Astrocyte (in vitro differentiated cells and primary cell): ENCODE results near the gene LRMDA. TPM values are rescaled to one million over a fixed set of nuclear protein-coding genes. Genes with fewer than 3 reads are reported as not detected.

ENCODE experiments used
- DNase-seq: peaks from one replicate; pipeline ENCODE4 v3.0.0-alpha.2; 2010; ENCODE audit warnings: low read depth
- FAIRE-seq: peaks from 2 replicates; lab custom pipeline; 2011; peaks lifted over from hg19 to GRCh38; lab: Jason Lieb, UNC
- H2AFZ ChIP-seq: 2 replicates; pipeline ENCODE4 v1.6.0; 2012; ENCODE audit warnings: low read depth, low read length, inconsistent platforms
- H3K27ac ChIP-seq: 2 replicates; pipeline ENCODE4 v1.5.1; 2011; ENCODE audit warnings: low read depth, low read length, inconsistent platforms
- H3K27me3 ChIP-seq: 2 replicates; pipeline ENCODE4 v1.6.0; 2011; ENCODE audit warnings: low read length, inconsistent platforms; ENCODE audit not compliant: insufficient read depth
- H3K36me3 ChIP-seq: 2 replicates; pipeline ENCODE4 v1.5.1; 2011; ENCODE audit warnings: low read length, inconsistent platforms; ENCODE audit not compliant: insufficient read depth
- H3K4me1 ChIP-seq: 2 replicates; pipeline ENCODE4 v1.5.1; 2011; ENCODE audit warnings: low read length, inconsistent platforms; ENCODE audit not compliant: insufficient read depth
- H3K4me2 ChIP-seq: 2 replicates; pipeline ENCODE4 v1.6.0; 2012; ENCODE audit warnings: low read length, inconsistent platforms
- H3K4me3 ChIP-seq: 2 replicates; pipeline ENCODE4 v1.5.1; 2011; ENCODE audit warnings: low read depth, mild to moderate bottlenecking, low read length, inconsistent platforms; ENCODE audit not compliant: insufficient read depth
- H3K79me2 ChIP-seq: 2 replicates; pipeline ENCODE4 v1.6.0; 2012; ENCODE audit warnings: mild to moderate bottlenecking, low read length, inconsistent platforms; ENCODE audit not compliant: insufficient read depth
- H3K9ac ChIP-seq: 2 replicates; pipeline ENCODE4 v1.6.0; 2012; ENCODE audit warnings: mild to moderate bottlenecking, low read length, inconsistent platforms
- H3K9me3 ChIP-seq: 2 replicates; pipeline ENCODE4 v1.5.1; 2012; ENCODE audit warnings: low read depth, mild to moderate bottlenecking, low read length, inconsistent platforms; ENCODE audit not compliant: insufficient read depth
- H4K20me1 ChIP-seq: 2 replicates; pipeline ENCODE4 v1.6.0; 2012; ENCODE audit warnings: low read length, inconsistent platforms; ENCODE audit not compliant: insufficient read depth
- H3K27ac Mint-ChIP-seq: one replicate; pipeline ENCODE4 v1.8.0; 2021; ENCODE audit warnings: mild to moderate bottlenecking, mixed read lengths; ENCODE audit not compliant: unreplicated experiment
- H3K27me3 Mint-ChIP-seq: one replicate; pipeline ENCODE4 v1.8.0; 2021; ENCODE audit warnings: low read depth, mixed read lengths; ENCODE audit not compliant: unreplicated experiment
- H3K36me3 Mint-ChIP-seq: one replicate; pipeline ENCODE4 v1.8.0; 2021; ENCODE audit warnings: low read depth, mixed read lengths; ENCODE audit not compliant: unreplicated experiment
- H3K4me1 Mint-ChIP-seq: one replicate; pipeline ENCODE4 v1.8.0; 2021; ENCODE audit warnings: low read depth, mixed read lengths; ENCODE audit not compliant: unreplicated experiment
- H3K4me3 Mint-ChIP-seq: one replicate; pipeline ENCODE4 v1.8.0; 2021; ENCODE audit warnings: mild to moderate bottlenecking, moderate library complexity, mixed read lengths; ENCODE audit not compliant: unreplicated experiment
- H3K9me3 Mint-ChIP-seq: one replicate; pipeline ENCODE4 v1.8.0; 2021; ENCODE audit warnings: mild to moderate bottlenecking, mixed read lengths; ENCODE audit not compliant: unreplicated experiment
- CTCF ChIP-seq: IDR thresholded peaks from 2 replicates; pipeline ENCODE4 v1.5.1; 2011; ENCODE audit warnings: low read depth, mild to moderate bottlenecking, inconsistent platforms, low read length, moderate library complexity; ENCODE audit not compliant: insufficient read depth
- EZH2 ChIP-seq: IDR thresholded peaks from 2 replicates; pipeline ENCODE4 v1.6.1; 2012; ENCODE audit warnings: mild to moderate bottlenecking, low read length, inconsistent platforms; ENCODE audit not compliant: insufficient read depth
- total RNA-seq: library from RNA; stranded (reverse); gene quantifications from 2 replicates; pipeline ENCODE4 v1.2.1, GENCODE V29; 2021

Gene LRMDA
- total RNA-seq, 1 donor from 2014 or later, result 2.7 TPM

GRCh38 chr10:75575940-75576339 lies 144.5 kb downstream of the LRMDA start:
- FAIRE-seq (no peak), DNase-seq (no peak)
- H3K27me3 ChIP-seq, result no peaks in the 10 kb centered on the region
- TF ChIP-seq EZH2, result no peak
- no peak for TF ChIP-seq CTCF
- Mint-ChIP-seq H3K4me1 (no peaks in the 10 kb centered on the region), H3K4me3 (no peak overlapping the region), H3K27me3 (peaks cover 2% of the 10 kb centered on the region), H3K27ac (no peak overlapping the region), H3K9me3 (peaks cover 29% of the 10 kb centered on the region), H3K36me3 (peaks cover 2% of the 10 kb centered on the region)
- no peak overlapping the region for H2AFZ ChIP-seq
- peaks cover 5% of the 10 kb centered on the region for H3K9me3 ChIP-seq
- no peaks in the 10 kb centered on the region for H3K79me2 ChIP-seq
- H3K9ac ChIP-seq, result no peak overlapping the region
- H4K20me1 ChIP-seq, result no peaks in the 10 kb centered on the region
- no peaks in the 10 kb centered on the region for H3K4me1 ChIP-seq
- H3K27ac ChIP-seq, result no peak overlapping the region
- no peaks in the 10 kb centered on the region for H3K36me3 ChIP-seq
- no peak overlapping the region for H3K4me3 ChIP-seq
- H3K4me2 ChIP-seq, result no peak overlapping the region

- peaks cover 37% of the 10 kb centered on the region for H3K9me3 Mint-ChIP-seq
- Histone ChIP-seq H3K79me2 (no peaks in the 10 kb centered on the region), H3K9me3 (peaks cover 4% of the 10 kb centered on the region), H3K4me2 (no peak overlapping the region), H3K4me3 (no peak overlapping the region), H4K20me1 (no peaks in the 10 kb centered on the region), H3K9ac (no peak overlapping the region), H2AFZ (no peak overlapping the region), H3K36me3 (no peaks in the 10 kb centered on the region), H3K27ac (no peak overlapping the region), H3K4me1 (no peaks in the 10 kb centered on the region), H3K27me3 (no peaks in the 10 kb centered on the region)
- no peak for DNase-seq
- no peaks in the 10 kb centered on the region for H3K36me3 Mint-ChIP-seq
- no peak for FAIRE-seq
- TF ChIP-seq CTCF (no peak), EZH2 (no peak)
- no peak overlapping the region for H3K4me3 Mint-ChIP-seq
- no peaks in the 10 kb centered on the region for H3K4me1 Mint-ChIP-seq
- no peak overlapping the region for H3K27ac Mint-ChIP-seq
- peaks cover 10% of the 10 kb centered on the region for H3K27me3 Mint-ChIP-seq
Measured at GRCh38 chr10:75582102-75582501, 150.7 kb downstream of the LRMDA start.

GRCh38 chr10:75585294-75585693 lies 153.9 kb downstream of the LRMDA start:
- TF ChIP-seq CTCF (no peak), EZH2 (no peak)
- no peak for DNase-seq
- no peaks in the 10 kb centered on the region for H3K79me2 ChIP-seq
- H2AFZ ChIP-seq, result no peak overlapping the region
- no peak for FAIRE-seq
- H3K4me3 Mint-ChIP-seq, result no peak overlapping the region
- H3K27me3 Mint-ChIP-seq, result peaks cover 14% of the 10 kb centered on the region
- H3K27ac Mint-ChIP-seq, result no peak overlapping the region
- H3K9ac ChIP-seq, result no peak overlapping the region
- H3K9me3 ChIP-seq, result peaks cover 4% of the 10 kb centered on the region
- no peaks in the 10 kb centered on the region for H3K36me3 ChIP-seq
- H3K4me1 Mint-ChIP-seq, result no peaks in the 10 kb centered on the region
- no peaks in the 10 kb centered on the region for H3K36me3 Mint-ChIP-seq
- no peaks in the 10 kb centered on the region for H4K20me1 ChIP-seq
- H3K4me3 ChIP-seq, result no peak overlapping the region
- peaks cover 25% of the 10 kb centered on the region for H3K9me3 Mint-ChIP-seq
- H3K4me1 ChIP-seq, result no peaks in the 10 kb centered on the region
- no peak overlapping the region for H3K27ac ChIP-seq
- no peak overlapping the region for H3K4me2 ChIP-seq
- H3K27me3 ChIP-seq, result peaks cover 2% of the 10 kb centered on the region
